Muscle of leg (tissue), 11 donors: ENCODE measurements around the gene GSPT2. TPM values are rescaled to one million over a fixed set of nuclear protein-coding genes. Genes with fewer than 3 reads are reported as not detected.

ENCODE experiments used
- DNase-seq: peaks from one replicate; pipeline ENCODE4 v3.0.0; 2013
- H3K27ac ChIP-seq: one replicate; pipeline ENCODE4 v1.5.1; 2013; ENCODE audit warnings: mild to moderate bottlenecking, low read length, control low read depth
- H3K27me3 ChIP-seq: one replicate; pipeline ENCODE4 v1.6.1; 2013; ENCODE audit warnings: low read length; ENCODE audit not compliant: control insufficient read depth, insufficient read depth
- H3K36me3 ChIP-seq: one replicate; pipeline ENCODE4 v1.6.1; 2013; ENCODE audit warnings: low read length; ENCODE audit not compliant: control insufficient read depth, insufficient read depth
- H3K4me1 ChIP-seq: one replicate; pipeline ENCODE4 v1.6.1; 2013; ENCODE audit warnings: low read length; ENCODE audit not compliant: control insufficient read depth, insufficient read depth
- H3K4me3 ChIP-seq: one replicate; pipeline ENCODE4 v1.5.1; 2013; ENCODE audit warnings: low read length, control low read depth
- H3K9me3 ChIP-seq: replicated peaks from 2 replicates; pipeline ENCODE4 v1.6.1; 2013; ENCODE audit warnings: low read depth, low read length; ENCODE audit not compliant: control insufficient read depth
- WGBS: methylation state at CpG from one replicate; pipeline ENCODE4 v1.1.5; 2013; ENCODE audit warnings: missing lambda C conversion rate; ENCODE audit not compliant: insufficient coverage; 5-methylcytosine and 5-hydroxymethylcytosine counted together
- polyA plus RNA-seq, 8 donors: library from polyadenylated mRNA; unstranded; fragments of 120-200 nt; gene quantifications; one replicate each; pipeline versions ENCODE4 v1.2.1 to v1.2.3, GENCODE V29; 2013; ENCODE audit warnings: inconsistent platforms in 1 of 8, low replicate concordance in 1 of 8; ENCODE audit not compliant: insufficient read length in 8 of 8, insufficient read depth in 1 of 8
- total RNA-seq: library from RNA; stranded (reverse); fragments of 120-200 nt; gene quantifications from one replicate; pipeline ENCODE4 v1.2.4, GENCODE V29; 2013

The GSPT2 gene
- total and polyA plus RNA-seq, 9 donors = 5.7 to 11.8 (median 9.3) TPM

DNA sequence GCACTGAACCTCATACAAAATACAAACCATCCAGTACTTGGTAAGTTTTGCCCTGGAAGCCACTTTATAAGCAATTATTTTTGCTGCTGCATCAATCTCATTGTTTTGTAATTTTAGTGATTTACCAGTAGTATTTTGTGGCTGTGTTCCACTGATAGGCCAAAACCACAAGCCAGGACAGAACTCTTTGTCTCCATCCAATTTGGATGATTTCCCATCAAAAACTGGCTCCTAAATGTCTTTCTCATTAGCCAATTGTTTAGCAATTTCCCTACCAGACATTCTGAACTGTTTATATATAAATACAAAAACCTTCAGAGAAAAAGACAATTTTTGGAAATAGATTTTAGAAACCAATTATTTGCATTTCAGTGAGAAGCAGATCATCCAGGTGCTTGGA lies 4.4 kb downstream of the GSPT2 start:
- no peak overlapping the region for H3K4me3 ChIP-seq
- H3K36me3 ChIP-seq = no peaks in the 10 kb centered on the region
- H3K4me1 ChIP-seq = no peaks in the 10 kb centered on the region
- no peak overlapping the region for H3K27ac ChIP-seq
- H3K27me3 ChIP-seq = peaks cover 21% of the 10 kb centered on the region
- peaks cover 5% of the 10 kb centered on the region for H3K9me3 ChIP-seq
- no peak for DNase-seq

- no peaks in the 10 kb centered on the region for H3K36me3 ChIP-seq
- no peak overlapping the region for H3K27ac ChIP-seq
- H3K27me3 ChIP-seq = peaks cover 13% of the 10 kb centered on the region
- H3K4me3 ChIP-seq = no peak overlapping the region
- DNase-seq = no peak
- WGBS = no CpG with 5 or more reads among the region's 6 CpGs
- H3K4me1 ChIP-seq = no peaks in the 10 kb centered on the region
- H3K9me3 ChIP-seq = no peaks in the 10 kb centered on the region
Measured at GRCh38 chrX:51759055-51759839, 16.0 kb downstream of the GSPT2 start.

DNA sequence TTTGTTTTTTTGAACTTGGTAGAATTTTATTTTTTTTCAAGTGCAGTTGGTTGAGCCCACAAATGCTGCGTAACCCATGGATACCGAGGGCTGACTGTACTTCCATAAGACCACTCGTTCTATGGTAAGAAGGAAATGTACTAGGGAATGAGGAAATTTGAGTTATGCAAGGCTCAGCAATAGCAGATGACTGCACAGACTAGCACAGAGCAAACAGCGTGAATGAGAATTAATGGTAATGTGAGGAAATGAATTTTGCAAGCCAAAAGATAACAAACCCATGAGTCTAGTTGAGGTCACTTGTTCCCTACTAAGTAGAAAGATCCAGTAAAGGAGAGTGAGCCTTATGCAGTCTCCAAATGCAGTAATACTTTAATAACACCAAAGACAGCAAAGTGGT lies 17.4 kb downstream of the GSPT2 start:
- Histone ChIP-seq H3K27me3 (peaks cover 12% of the 10 kb centered on the region), H3K27ac (no peak overlapping the region), H3K4me1 (no peaks in the 10 kb centered on the region), H3K36me3 (no peaks in the 10 kb centered on the region), H3K4me3 (no peak overlapping the region), H3K9me3 (no peaks in the 10 kb centered on the region)
- DNase-seq = no peak
- WGBS = 63% methylated on average over 3 of the region's 4 CpGs

DNA sequence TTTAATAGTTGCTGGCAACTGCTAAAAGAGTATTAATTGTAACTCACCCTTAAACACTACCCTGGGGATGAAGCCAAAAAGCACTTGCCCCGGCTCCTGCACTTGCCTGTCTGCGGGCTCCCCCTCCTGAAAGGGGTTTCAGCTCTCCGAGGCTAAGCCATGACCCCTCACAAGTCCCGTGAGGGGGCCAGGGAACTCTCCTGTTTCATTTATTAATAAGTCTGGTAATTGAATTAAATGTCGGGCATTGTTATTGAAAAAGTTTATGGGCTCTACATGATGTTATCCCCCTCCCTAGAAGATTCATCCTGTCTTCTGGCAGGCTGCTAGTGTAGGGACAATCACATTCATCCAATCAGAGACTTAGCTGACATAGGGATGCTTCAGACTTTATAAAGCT lies 23.3 kb downstream of the GSPT2 start:
- H3K4me1 ChIP-seq = no peaks in the 10 kb centered on the region
- WGBS = no CpG with 5 or more reads among the region's 5 CpGs

DNA sequence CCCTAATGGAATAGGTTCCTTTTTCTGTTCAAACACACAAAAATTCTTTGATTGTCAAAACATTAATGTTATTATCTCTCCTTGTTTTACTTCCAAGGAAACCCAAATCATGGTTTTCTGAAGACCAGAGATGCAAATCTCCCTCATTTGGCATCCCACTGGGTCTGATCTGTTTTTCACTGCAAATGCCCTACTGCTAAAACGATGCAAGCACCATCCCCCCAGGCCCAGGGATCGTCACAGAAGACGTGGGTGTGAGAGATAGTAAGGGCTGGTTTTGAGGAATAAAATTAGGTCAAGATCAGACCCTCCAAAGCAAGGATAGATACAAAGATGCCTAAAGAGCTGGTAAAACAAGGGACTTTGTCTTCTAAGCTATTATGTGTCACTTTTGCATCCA lies 33.6 kb downstream of the GSPT2 start:
- H3K36me3 ChIP-seq = no peaks in the 10 kb centered on the region
- peaks cover 24% of the 10 kb centered on the region for H3K27me3 ChIP-seq
- no peak overlapping the region for H3K27ac ChIP-seq
- no peak overlapping the region for H3K4me3 ChIP-seq
- no peaks in the 10 kb centered on the region for H3K9me3 ChIP-seq
- no peaks in the 10 kb centered on the region for H3K4me1 ChIP-seq
- no peak for DNase-seq
- WGBS = no CpG with 5 or more reads among the region's 3 CpGs

More for the DNA sequence above, 23.3 kb downstream of the GSPT2 start:
- no peak overlapping the region for H3K27ac ChIP-seq
- no peaks in the 10 kb centered on the region for H3K9me3 ChIP-seq
- H3K4me3 ChIP-seq = no peak overlapping the region
- H3K36me3 ChIP-seq = no peaks in the 10 kb centered on the region
- no peak for DNase-seq
- peaks cover 25% of the 10 kb centered on the region for H3K27me3 ChIP-seq

DNA sequence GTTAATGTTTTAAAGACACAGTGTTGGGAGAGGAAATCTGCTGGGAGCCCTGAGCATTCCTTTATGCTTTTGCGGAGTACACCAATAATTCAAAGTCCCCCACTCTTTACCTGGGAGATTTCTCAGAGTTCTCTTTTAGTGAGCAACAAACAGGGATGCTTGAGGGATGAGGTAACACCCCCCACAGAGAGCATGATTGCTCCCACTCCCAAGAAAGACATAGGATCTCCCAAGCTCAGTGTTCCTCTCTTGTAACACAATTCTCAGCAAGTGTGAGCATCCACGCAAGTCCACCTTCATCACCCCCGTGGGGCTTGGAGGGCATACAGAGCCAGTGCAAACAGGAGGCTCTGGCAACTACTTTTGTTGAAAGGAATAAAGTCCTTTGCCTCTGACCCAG lies 36.1 kb downstream of the GSPT2 start:
- peaks cover 21% of the 10 kb centered on the region for H3K27me3 ChIP-seq
- WGBS = 70% methylated on average over 2 of the region's 3 CpGs

GRCh38 chrX:51795136-51795535 lies 51.9 kb downstream of the GSPT2 start:
- Histone ChIP-seq H3K4me1 (no peaks in the 10 kb centered on the region), H3K36me3 (no peaks in the 10 kb centered on the region), H3K27ac (no peak overlapping the region), H3K9me3 (no peaks in the 10 kb centered on the region), H3K4me3 (no peak overlapping the region), H3K27me3 (peaks cover 16% of the 10 kb centered on the region)
- no CpG with 5 or more reads among the region's 2 CpGs for WGBS
- DNase-seq = no peak

More for the DNA sequence above, 36.1 kb downstream of the GSPT2 start:
- Histone ChIP-seq H3K4me3 (no peak overlapping the region), H3K27ac (no peak overlapping the region), H3K36me3 (no peaks in the 10 kb centered on the region), H3K4me1 (no peaks in the 10 kb centered on the region), H3K9me3 (no peaks in the 10 kb centered on the region)
- DNase-seq = no peak

Other genes with a start within 250 kb of the GSPT2 start
- 4.7 TPM for gene NUDT11, start 246.8 kb upstream of the GSPT2 start, total RNA-seq
- gene NUDT11, start 246.8 kb upstream of the GSPT2 start, polyA plus RNA-seq = 10 to 100 TPM in 1 of 8 donors, 1 to 10 TPM in 7; 3.9 to 10.0 (median 6.1) TPM
- 0.09 TPM for gene CENPVL3, start 124.5 kb upstream of the GSPT2 start, total RNA-seq
- under 1 TPM; 0.06 to 0.25 (median 0.17) TPM for gene CENPVL3, start 124.5 kb upstream of the GSPT2 start, polyA plus RNA-seq
- gene CENPVL2, start 60.6 kb upstream of the GSPT2 start, total RNA-seq = not detected
- under 1 TPM in 1 of 8 donors, not detected in 7; 0.17 TPM for gene CENPVL2, start 60.6 kb upstream of the GSPT2 start, polyA plus RNA-seq
- not detected for gene CENPVL1, start 32.9 kb upstream of the GSPT2 start, total RNA-seq
- gene CENPVL1, start 32.9 kb upstream of the GSPT2 start, polyA plus RNA-seq = under 1 TPM in 1 of 8 donors, not detected in 7; 0.17 TPM
- gene MAGED1, start 150.2 kb downstream of the GSPT2 start, total RNA-seq = 133 TPM
- 100 to 1,000 TPM; 234 to 394 (median 314) TPM for gene MAGED1, start 150.2 kb downstream of the GSPT2 start, polyA plus RNA-seq